Chondrocyte (in vitro differentiated cells): Measurements from ENCODE around the gene STK32C. TPM values are rescaled to one million over a fixed set of nuclear protein-coding genes. Genes with fewer than 3 reads are reported as not detected.

Experiments used
- DNase-seq: peaks from one replicate; pipeline ENCODE4 v3.0.0; 2021; ENCODE audit warnings: mixed read lengths, low spot score
- H3K27ac Mint-ChIP-seq: one replicate; pipeline ENCODE4 v1.8.0; 2021; ENCODE audit warnings: mild to moderate bottlenecking, moderate library complexity, mixed read lengths; ENCODE audit not compliant: unreplicated experiment
- H3K27me3 Mint-ChIP-seq: 2 replicates; pipeline ENCODE4 v1.8.0; 2021; ENCODE audit warnings: low read depth, mixed read lengths
- H3K36me3 Mint-ChIP-seq: 2 replicates; pipeline ENCODE4 v1.8.0; 2021; ENCODE audit warnings: low read depth, mixed read lengths
- H3K4me1 Mint-ChIP-seq: 2 replicates; pipeline ENCODE4 v1.8.0; 2021; ENCODE audit warnings: low read depth, mild to moderate bottlenecking, mixed read lengths
- H3K4me3 Mint-ChIP-seq: one replicate; pipeline ENCODE4 v1.8.0; 2021; ENCODE audit warnings: mild to moderate bottlenecking, moderate library complexity, mixed read lengths; ENCODE audit not compliant: unreplicated experiment
- H3K9me3 Mint-ChIP-seq: 2 replicates; pipeline ENCODE4 v1.8.0; 2021; ENCODE audit warnings: low read depth, mixed read lengths
- total RNA-seq: library from RNA; stranded (reverse); gene quantifications from 3 replicates; pipeline ENCODE4 v1.2.1, GENCODE V29; 2021
- TF ChIP-seq, protein P1 (sequence below): fragments of 200-600 bp; sonication (generic); IDR thresholded peaks from 2 replicates; pipeline ENCODE4 v1.5.0; 2021; ENCODE audit warnings: antibody characterized with exemption, mild to moderate bottlenecking, moderate library complexity

The STK32C gene
- total RNA-seq, 1 donor from 2014 or later = 17.9 TPM

DNA sequence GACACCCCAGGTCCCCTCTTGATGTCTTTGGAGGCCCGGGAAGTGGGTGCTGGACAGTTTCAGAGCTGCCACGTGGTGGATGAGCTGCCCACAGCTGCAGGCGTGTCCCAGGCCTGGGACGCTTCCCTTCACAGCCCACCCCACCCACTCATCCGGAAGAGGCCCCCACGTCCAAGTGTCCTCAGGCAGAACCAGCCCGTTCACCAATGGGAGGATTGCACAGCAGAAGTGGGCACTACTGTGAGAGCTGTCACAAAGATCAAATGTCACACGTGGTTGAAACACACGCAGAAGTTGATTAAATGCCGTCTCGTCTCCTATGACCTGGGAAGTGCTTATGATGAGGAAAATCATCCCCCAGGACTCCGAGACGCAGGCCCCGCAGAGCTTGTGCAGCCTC is 52.9 kb downstream of the STK32C start:
- Mint-ChIP-seq H3K4me1 (no peaks in the 10 kb centered on the region), H3K4me3 (no peak overlapping the region), H3K27ac (no peak overlapping the region), H3K9me3 (no peaks in the 10 kb centered on the region), H3K27me3 (no peaks in the 10 kb centered on the region), H3K36me3 (no peaks in the 10 kb centered on the region)
- TF ChIP-seq, protein P1, sequence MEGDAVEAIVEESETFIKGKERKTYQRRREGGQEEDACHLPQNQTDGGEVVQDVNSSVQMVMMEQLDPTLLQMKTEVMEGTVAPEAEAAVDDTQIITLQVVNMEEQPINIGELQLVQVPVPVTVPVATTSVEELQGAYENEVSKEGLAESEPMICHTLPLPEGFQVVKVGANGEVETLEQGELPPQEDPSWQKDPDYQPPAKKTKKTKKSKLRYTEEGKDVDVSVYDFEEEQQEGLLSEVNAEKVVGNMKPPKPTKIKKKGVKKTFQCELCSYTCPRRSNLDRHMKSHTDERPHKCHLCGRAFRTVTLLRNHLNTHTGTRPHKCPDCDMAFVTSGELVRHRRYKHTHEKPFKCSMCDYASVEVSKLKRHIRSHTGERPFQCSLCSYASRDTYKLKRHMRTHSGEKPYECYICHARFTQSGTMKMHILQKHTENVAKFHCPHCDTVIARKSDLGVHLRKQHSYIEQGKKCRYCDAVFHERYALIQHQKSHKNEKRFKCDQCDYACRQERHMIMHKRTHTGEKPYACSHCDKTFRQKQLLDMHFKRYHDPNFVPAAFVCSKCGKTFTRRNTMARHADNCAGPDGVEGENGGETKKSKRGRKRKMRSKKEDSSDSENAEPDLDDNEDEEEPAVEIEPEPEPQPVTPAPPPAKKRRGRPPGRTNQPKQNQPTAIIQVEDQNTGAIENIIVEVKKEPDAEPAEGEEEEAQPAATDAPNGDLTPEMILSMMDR = no peak
- DNase-seq = no peak

DNA sequence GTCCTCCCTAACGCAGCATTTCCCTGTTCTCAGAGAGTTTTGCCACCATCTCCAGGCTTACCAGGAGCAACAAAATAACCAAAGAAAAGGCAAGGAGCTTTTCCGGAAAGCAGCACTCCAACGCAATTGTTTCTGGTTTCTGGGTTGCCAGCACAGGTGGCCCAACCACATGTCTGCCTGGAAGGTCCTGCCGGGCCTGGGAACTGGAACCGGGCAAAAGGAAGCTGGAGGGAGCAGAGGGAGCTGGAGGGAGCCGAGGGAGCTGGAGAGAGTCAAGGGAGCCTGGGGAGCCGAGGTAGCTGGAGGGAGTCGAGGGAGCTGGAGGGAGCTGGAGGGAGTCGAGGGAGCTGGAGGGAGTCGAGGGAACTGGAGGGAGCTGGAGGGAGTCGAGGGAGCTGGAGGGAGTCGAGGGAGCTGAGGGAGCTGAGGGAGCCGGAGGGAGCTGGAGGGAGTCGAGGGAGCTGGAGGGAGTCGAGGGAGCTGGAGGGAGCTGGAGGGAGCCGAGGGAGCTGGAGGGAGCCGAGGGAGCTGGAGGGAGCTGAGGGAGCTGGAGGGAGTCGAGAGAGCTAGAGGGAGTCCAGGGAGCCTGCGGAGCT is 54.6 kb downstream of the STK32C start:
- TF ChIP-seq, protein P1 = no peak
- Mint-ChIP-seq H3K27me3 (no peaks in the 10 kb centered on the region), H3K27ac (no peak overlapping the region), H3K36me3 (no peaks in the 10 kb centered on the region), H3K4me1 (no peaks in the 10 kb centered on the region), H3K4me3 (no peak overlapping the region), H3K9me3 (no peaks in the 10 kb centered on the region)
- DNase-seq = no peak

DNA sequence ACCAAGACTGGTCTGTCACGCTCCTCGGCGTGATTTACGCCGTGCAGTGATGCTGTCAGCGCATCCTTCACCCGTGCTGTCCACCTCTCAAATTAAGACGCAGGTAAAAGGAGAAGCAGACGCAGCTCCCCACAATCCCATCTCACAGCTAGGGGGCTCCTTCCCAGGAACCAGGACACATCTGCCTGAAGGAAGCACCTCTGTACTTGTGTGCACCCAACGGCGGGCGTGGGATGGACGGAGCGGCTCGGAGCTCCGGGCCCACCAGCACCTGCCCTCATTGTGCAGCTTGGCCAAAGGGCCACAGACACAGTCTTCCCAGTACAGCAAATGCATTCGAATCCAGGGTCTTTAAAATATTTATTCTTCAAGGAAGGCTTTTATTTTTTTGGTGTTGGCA is 55.3 kb downstream of the STK32C start:
- no peaks in the 10 kb centered on the region for H3K36me3 Mint-ChIP-seq
- TF ChIP-seq, protein P1 = peak; percentile 27
- DNase-seq = no peak
- no peaks in the 10 kb centered on the region for H3K4me1 Mint-ChIP-seq
- H3K27me3 Mint-ChIP-seq = no peaks in the 10 kb centered on the region
- H3K9me3 Mint-ChIP-seq = no peaks in the 10 kb centered on the region
- no peak overlapping the region for H3K27ac Mint-ChIP-seq
- no peak overlapping the region for H3K4me3 Mint-ChIP-seq

DNA sequence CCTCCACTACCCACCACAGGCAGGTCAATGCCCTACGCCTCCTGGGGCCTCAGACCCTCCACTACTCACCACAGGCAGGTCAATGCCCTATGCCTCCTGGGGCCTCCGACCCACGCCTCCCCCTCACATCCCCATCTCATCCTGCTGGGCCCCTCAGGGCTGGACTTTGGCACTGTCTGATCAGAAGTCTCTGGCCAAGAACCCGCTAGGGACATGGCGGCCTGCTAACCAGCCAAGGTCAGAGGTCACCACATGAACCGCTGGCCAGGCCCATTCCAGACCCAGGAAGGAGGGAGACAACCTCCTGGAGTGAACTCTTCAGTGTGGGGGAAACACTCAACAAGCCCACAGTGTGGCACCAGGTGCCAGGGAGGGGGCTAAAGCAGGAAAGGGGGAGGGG is 55.8 kb downstream of the STK32C start:
- H3K9me3 Mint-ChIP-seq = no peaks in the 10 kb centered on the region
- H3K36me3 Mint-ChIP-seq = no peaks in the 10 kb centered on the region
- no peaks in the 10 kb centered on the region for H3K4me1 Mint-ChIP-seq
- no peak overlapping the region for H3K4me3 Mint-ChIP-seq
- no peak overlapping the region for H3K27ac Mint-ChIP-seq
- TF ChIP-seq, protein P1 = no peak
- DNase-seq = no peak
- no peaks in the 10 kb centered on the region for H3K27me3 Mint-ChIP-seq

DNA sequence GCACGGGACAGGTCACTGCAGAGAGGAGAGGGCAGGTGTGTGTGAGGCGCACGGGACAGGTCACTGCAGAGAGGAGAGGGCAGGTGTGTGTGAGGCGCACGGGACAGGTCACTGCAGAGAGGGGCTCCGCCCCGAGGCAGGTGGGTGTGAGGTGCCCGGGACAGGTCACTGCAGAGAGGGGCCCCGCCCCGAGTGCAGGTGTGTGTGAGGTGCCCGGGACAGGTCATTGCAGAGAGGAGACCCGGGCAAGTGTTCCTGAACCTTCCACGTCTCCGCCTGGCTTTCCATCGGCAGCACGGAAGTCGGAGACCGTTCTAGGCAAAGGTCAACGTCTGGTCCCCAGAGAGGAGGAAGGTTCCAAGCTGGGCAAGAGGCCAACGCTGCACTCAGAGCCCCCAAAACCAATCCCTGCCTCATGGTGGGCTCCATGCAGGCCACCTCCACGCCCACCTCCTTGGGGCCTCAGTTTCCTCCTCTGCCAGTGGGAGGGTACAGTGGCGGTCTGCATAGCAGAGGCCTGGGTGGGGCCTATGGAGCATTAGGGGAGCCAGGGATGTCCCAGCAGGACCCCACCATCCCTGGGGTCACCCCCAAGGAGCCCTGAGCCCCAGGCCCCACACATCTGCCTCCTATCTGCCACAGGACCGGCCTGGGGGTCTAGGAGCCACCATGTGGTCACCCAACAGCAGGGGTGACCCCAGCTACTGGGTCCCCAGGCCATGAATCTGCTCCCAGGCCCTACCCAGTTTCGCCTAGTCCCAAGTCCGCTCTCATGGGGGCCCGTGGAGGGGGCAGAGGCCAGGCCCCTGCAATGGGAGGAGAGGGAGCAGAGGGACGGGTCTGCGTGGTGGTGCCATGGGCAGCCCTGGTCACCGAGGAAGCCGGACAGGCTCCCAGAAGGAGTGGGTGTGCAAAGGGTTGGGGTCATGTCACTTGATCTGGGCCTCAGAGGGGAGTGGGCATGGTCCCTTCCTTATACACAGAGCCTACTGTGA is 57.0 kb downstream of the STK32C start:
- H3K9me3 Mint-ChIP-seq = no peaks in the 10 kb centered on the region
- H3K27ac Mint-ChIP-seq = no peak overlapping the region
- no peaks in the 10 kb centered on the region for H3K27me3 Mint-ChIP-seq
- H3K36me3 Mint-ChIP-seq = no peaks in the 10 kb centered on the region
- no peaks in the 10 kb centered on the region for H3K4me1 Mint-ChIP-seq
- H3K4me3 Mint-ChIP-seq = no peak overlapping the region
- TF ChIP-seq, protein P1 = no peak
- DNase-seq = no peak
